Psoas muscle (tissue), 8 donors: Measurements from ENCODE around the gene SERPINE1. TPM values are rescaled to one million over a fixed set of nuclear protein-coding genes. Genes with fewer than 3 reads are reported as not detected.

Experiments
- ATAC-seq, 4 donors: fragments of 200-7000 bp; cut with Tn5 transposase; one replicate each; pipeline ENCODE4 v1.9.1; 2020; ENCODE audit warnings: moderate library complexity in 3 of 4, mild to moderate bottlenecking in 2 of 4
- DNase-seq, 2 donors: peaks; one replicate each; pipeline ENCODE4 v3.0.0-alpha.2; 2020
- H3K27ac ChIP-seq: fragments of 200-600 bp; one replicate; pipeline ENCODE4 v1.8.0; 2022
- H3K27me3 ChIP-seq, 3 donors: fragments of 200-600 bp in 1 of 3; one replicate each; pipeline versions ENCODE4 v1.6.1 to v1.8.0; 2013 to 2022; ENCODE audit warnings: low read length in 2 of 3, mild to moderate bottlenecking in 2 of 3, moderate library complexity in 1 of 3; ENCODE audit not compliant: insufficient read depth in 3 of 3
- H3K36me3 ChIP-seq, 2 donors: fragments of 200-600 bp in 1 of 2; one replicate each; pipeline versions ENCODE4 v1.6.1 to v1.8.0; 2013 to 2022; ENCODE audit warnings: low read depth in 1 of 2, mild to moderate bottlenecking in 1 of 2, moderate library complexity in 1 of 2; ENCODE audit not compliant: insufficient read depth in 1 of 2
- H3K4me1 ChIP-seq: fragments of 200-600 bp; one replicate; pipeline ENCODE4 v1.8.0; 2022
- H3K4me3 ChIP-seq: fragments of 200-600 bp; one replicate; pipeline ENCODE4 v1.8.0; 2022; ENCODE audit warnings: mild to moderate bottlenecking
- H3K9me3 ChIP-seq: fragments of 200-600 bp; one replicate; pipeline ENCODE4 v1.8.0; 2022
- WGBS, 3 donors: extraction: QIAGEN DNeasy Blood & Tissue Kit; methylation state at CpG; one replicate each; pipeline versions ENCODE4 v1.1.6 to v1.1.7; 2013; 5-methylcytosine and 5-hydroxymethylcytosine counted together
- intact Hi-C, 2 donors: fragments of 100-400 bp; cut with DNase I; formaldehyde crosslinking; loops; one replicate each; pipeline versions ENCODE4 v1.11.0 to v1.14.2; 2022
- polyA plus RNA-seq, 3 donors: library from polyadenylated mRNA; stranded (reverse); fragments of 200-250 nt; gene quantifications; one replicate each; pipeline ENCODE4 v1.2.3, GENCODE V29; 2013
- total RNA-seq, 4 donors: library from RNA; stranded (reverse); fragmentation: NEBNext Ultra II Directional in 2 of 4; extraction: Animal tissue kit (Norgen Biotek cat#: 25700) in 2 of 4; gene quantifications; one replicate each; pipeline versions ENCODE4 v1.2.1 to v1.2.4, GENCODE V29; 2021 to 2023
- TF ChIP-seq, protein P1 (sequence below): fragments of 200-600 bp; IDR thresholded peaks from one replicate; pipeline ENCODE4 v1.8.0; 2022; ENCODE audit warnings: antibody characterized with exemption
- donor health status: healthy with polysubstance abuse.
- donor health status: DM: no; HTN: no; CAD: no; lungs with moderate emphysema.
- donor health status: Bipolar disorder and iron deficiency.
- donor health status: healthy.
- donor health status: DM: yes; HTN: yes; CAD: no.
- donor health status: DM: no; HTN: no; CAD: no.
- donor health status: DM: no; HTN: no; CAD: no.
- donor health status: DM: yes; HTN: yes; CAD: no.

The SERPINE1 gene
- total and polyA plus RNA-seq, 7 donors = 4.3 to 269 (median 7.2) TPM

DNA sequence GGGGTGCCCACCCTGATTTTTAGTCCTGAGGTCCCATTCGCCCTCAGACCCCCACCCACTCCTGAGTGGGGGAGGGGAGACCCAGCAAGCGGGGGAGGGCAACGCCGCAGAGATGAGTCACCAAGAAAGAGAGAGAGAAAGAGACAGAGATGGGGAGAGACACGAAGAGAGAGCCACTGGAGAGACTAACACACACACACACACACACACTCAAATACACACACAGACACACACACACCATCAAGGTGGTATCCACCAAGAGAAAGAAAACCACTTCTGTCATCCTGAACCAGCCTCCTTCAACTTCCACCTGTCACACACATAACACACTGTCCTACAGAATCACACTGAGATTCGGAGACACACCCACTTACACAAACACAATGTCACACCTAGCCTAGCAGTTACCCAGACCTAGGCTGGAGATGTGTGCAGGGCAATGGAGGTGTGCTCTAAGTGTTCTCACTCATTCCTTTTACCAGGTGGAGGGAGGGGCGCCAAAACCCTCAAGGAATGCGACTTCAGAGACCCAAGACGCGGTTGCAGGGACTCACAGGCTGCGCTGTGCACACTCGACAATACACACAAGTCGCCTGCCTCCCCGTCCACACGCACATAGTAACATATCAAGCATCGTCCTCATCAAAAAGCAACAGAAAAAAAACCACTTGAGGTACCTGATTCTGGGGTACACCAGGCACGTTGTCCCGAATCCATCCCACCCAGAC lies 42.4 kb downstream of the SERPINE1 start:
- H3K4me3 ChIP-seq = no peak overlapping the region
- peaks cover 17% of the 10 kb centered on the region for H3K4me1 ChIP-seq
- ATAC-seq = no peak
- H3K9me3 ChIP-seq = no peaks in the 10 kb centered on the region
- no peak for DNase-seq
- peaks cover 0 to 98% (median 65%) of the 10 kb centered on the region in 3 donors for H3K27me3 ChIP-seq
- H3K36me3 ChIP-seq = no peaks in the 10 kb centered on the region
- 1 to 3% (median 2%) methylated on average over 18 of the region's 18 CpGs for WGBS, 3 donors
- TF ChIP-seq, protein P1, sequence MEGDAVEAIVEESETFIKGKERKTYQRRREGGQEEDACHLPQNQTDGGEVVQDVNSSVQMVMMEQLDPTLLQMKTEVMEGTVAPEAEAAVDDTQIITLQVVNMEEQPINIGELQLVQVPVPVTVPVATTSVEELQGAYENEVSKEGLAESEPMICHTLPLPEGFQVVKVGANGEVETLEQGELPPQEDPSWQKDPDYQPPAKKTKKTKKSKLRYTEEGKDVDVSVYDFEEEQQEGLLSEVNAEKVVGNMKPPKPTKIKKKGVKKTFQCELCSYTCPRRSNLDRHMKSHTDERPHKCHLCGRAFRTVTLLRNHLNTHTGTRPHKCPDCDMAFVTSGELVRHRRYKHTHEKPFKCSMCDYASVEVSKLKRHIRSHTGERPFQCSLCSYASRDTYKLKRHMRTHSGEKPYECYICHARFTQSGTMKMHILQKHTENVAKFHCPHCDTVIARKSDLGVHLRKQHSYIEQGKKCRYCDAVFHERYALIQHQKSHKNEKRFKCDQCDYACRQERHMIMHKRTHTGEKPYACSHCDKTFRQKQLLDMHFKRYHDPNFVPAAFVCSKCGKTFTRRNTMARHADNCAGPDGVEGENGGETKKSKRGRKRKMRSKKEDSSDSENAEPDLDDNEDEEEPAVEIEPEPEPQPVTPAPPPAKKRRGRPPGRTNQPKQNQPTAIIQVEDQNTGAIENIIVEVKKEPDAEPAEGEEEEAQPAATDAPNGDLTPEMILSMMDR = no peak
- no peak overlapping the region for H3K27ac ChIP-seq
- intact Hi-C loops = loop anchor here in 1 of 2 donors (2.0 kb wide), 1 partner anchor 26 kb away; no protein-coding TSS in a partner anchor

- H3K9me3 ChIP-seq = no peaks in the 10 kb centered on the region
- ATAC-seq (peak in 3 of 4 donors; percentile 50 to 67 (median 65)), DNase-seq (peak; percentile 72 to 80)
- TF ChIP-seq, protein P1 = peak; percentile 69
- H3K27me3 ChIP-seq = peaks cover 0 to 98% (median 61%) of the 10 kb centered on the region in 3 donors
- H3K4me1 ChIP-seq = peaks cover 17% of the 10 kb centered on the region
- H3K27ac ChIP-seq = no peak overlapping the region
- H3K36me3 ChIP-seq = no peaks in the 10 kb centered on the region
- no peak overlapping the region for H3K4me3 ChIP-seq
- WGBS, 3 donors = 1 to 2% (median 1%) methylated on average over 31 to 33 of the region's 33 CpGs
- intact Hi-C loops = loop anchor here in 1 of 2 donors (2.0 kb wide), 1 partner anchor 27 kb away; no protein-coding TSS in a partner anchor
Observed at GRCh38 chr7:101169838-101170551, 43.1 kb downstream of the SERPINE1 start.

DNA sequence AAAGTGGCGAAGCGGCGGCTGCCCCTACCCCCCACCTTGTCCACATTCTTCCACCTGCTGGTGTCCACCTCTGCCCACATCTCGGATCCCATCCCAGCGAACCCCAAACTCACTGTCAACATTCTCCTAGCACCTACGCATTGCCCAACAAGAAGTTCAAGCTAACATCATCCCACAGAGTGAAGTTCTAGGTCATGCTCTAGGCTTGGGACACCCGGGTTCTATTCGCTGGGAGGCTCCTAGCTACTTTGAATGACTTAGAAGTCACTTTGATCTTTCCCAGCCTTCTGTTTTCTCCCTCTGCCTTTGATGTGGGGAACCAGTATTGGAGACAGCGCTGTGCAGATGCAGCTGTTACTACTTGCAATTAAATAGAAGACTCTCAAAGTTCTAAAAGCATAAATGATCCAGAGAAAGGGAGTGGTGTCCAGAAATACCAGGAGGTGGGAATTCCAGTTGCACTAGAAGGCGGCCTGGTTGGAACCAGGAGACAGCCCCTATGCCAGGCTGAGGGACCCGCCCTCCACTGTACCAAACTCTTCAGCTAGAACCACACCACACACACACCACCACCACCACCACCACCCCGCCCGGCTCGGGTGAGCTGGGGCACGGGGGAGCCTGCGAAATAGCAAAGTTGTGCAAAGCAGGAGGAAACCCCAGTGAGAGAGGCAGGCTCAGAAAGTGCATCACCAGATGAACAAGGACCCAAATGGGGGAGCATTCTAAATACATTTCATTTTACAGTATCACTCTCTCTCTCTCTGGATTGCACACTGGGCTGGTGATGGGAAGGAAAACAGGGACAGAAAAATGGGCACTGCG lies 43.9 kb downstream of the SERPINE1 start:
- H3K27ac ChIP-seq = no peak overlapping the region
- WGBS, 3 donors = 2 to 4% (median 3%) methylated on average over 17 of the region's 17 CpGs
- H3K36me3 ChIP-seq = no peaks in the 10 kb centered on the region
- H3K4me1 ChIP-seq = peaks cover 17% of the 10 kb centered on the region
- TF ChIP-seq, protein P1 = no peak
- no peaks in the 10 kb centered on the region for H3K9me3 ChIP-seq
- intact Hi-C loops = no loop called here
- ATAC-seq = no peak
- H3K27me3 ChIP-seq = peaks cover 0 to 98% (median 61%) of the 10 kb centered on the region in 3 donors
- no peak overlapping the region for H3K4me3 ChIP-seq
- DNase-seq = no peak

GRCh38 chr7:101171442-101171837 lies 44.5 kb downstream of the SERPINE1 start:
- 0 to 3% (median 1%) methylated on average over 13 of the region's 13 CpGs for WGBS, 3 donors
- DNase-seq (no peak), ATAC-seq (no peak)
- intact Hi-C loops = no loop called here
- Histone ChIP-seq H3K36me3 (no peaks in the 10 kb centered on the region), H3K27me3 (peaks cover 0 to 97% (median 61%) of the 10 kb centered on the region in 3 donors), H3K27ac (no peak overlapping the region), H3K9me3 (no peaks in the 10 kb centered on the region), H3K4me3 (no peak overlapping the region), H3K4me1 (peaks cover 17% of the 10 kb centered on the region)
- TF ChIP-seq, protein P1 = no peak
